SJCRH30 (cell line): ENCODE results near the gene OASL. TPM values are rescaled to one million over a fixed set of nuclear protein-coding genes. Genes with fewer than 3 reads are reported as not detected.

Experiments used
- DNase-seq, 2 experiments: peaks; one replicate each; pipeline ENCODE4 v3.0.0-alpha.2; 2015 to 2020
- H3K27ac ChIP-seq: fragments of 250-450 bp; sonication (Bioruptor Pico); 2 replicates; pipeline ENCODE4 v1.5.1; 2020; ENCODE audit warnings: mild to moderate bottlenecking, moderate library complexity
- H3K27me3 ChIP-seq: fragments of 250-450 bp; sonication (Bioruptor Pico); 2 replicates; pipeline ENCODE4 v1.5.1; 2020; ENCODE audit warnings: mild to moderate bottlenecking, moderate library complexity
- H3K36me3 ChIP-seq: fragments of 250-450 bp; sonication (Bioruptor Pico); 2 replicates; pipeline ENCODE4 v1.5.1; 2020; ENCODE audit warnings: mild to moderate bottlenecking, moderate library complexity
- H3K4me1 ChIP-seq: fragments of 250-450 bp; sonication (Bioruptor Pico); 2 replicates; pipeline ENCODE4 v1.5.1; 2020; ENCODE audit warnings: mild to moderate bottlenecking, moderate library complexity
- H3K4me3 ChIP-seq: fragments of 250-450 bp; sonication (Bioruptor Pico); 2 replicates; pipeline ENCODE4 v1.5.1; 2020; ENCODE audit warnings: mild to moderate bottlenecking, moderate library complexity
- H3K9me3 ChIP-seq: fragments of 250-450 bp; sonication (Bioruptor Pico); replicated peaks from 2 replicates; pipeline ENCODE4 v1.5.1; 2020; ENCODE audit warnings: mild to moderate bottlenecking, moderate library complexity
- total RNA-seq: library from RNA; depleted of rRNA; stranded (reverse); fragments of >200 nt; shearing (Covaris generic); gene quantifications from 2 replicates; pipeline ENCODE4 v1.2.3, GENCODE V29; 2014

Gene OASL
- total RNA-seq, 1 experiment from 2014 or later = not detected

DNA sequence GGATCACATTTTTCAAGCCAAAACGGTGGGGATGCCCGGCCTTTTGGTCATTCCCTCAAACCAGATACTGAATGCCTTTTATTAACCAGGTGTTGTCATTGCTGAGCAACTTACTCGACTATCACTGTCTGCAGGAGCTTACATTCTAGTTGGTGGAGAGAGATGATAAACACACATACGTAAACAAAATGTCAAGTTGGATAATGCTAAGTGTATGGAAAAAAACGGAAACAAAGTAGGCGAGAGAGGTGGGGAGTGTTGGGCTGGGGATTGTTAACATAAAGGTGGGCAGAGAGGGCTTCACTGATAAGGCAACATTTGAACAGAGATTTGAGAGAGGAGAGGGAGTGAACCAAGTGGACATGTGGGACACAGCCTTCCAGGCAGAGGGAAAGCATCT, 27.2 kb downstream of the OASL start:
- Histone ChIP-seq H3K27me3 (no peaks in the 10 kb centered on the region), H3K4me3 (no peak overlapping the region), H3K27ac (no peak overlapping the region), H3K9me3 (no peaks in the 10 kb centered on the region), H3K4me1 (no peaks in the 10 kb centered on the region), H3K36me3 (peaks cover 4% of the 10 kb centered on the region; the same call in 1 of the 2 replicates)
- no peak for DNase-seq

- Histone ChIP-seq H3K27me3 (no peaks in the 10 kb centered on the region), H3K27ac (no peak overlapping the region), H3K36me3 (peaks cover 4% of the 10 kb centered on the region; the same call in 1 of the 2 replicates), H3K4me1 (no peaks in the 10 kb centered on the region), H3K4me3 (no peak overlapping the region), H3K9me3 (no peaks in the 10 kb centered on the region)
- no peak for DNase-seq
Measured at GRCh38 chr12:121010860-121011259, 28.2 kb downstream of the OASL start.

DNA sequence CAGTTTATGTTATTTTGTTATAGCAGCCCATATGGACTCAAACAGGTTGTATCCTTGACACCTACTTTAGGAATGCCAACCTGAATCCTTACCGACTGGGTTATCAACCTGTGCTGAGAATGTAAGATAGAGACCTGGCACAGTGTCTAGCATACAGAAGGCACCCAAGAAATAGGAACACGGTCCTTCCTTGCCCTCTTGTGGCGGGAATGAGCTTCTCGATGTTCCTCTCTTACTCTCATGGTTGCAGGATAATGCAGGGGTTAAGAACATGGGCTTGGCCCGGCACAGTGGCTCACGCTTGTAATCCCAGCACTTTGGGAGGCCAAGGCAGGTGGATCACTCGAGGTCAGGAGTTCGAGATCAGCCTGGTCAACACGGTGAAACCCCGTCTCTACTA, 29.3 kb downstream of the OASL start:
- Histone ChIP-seq H3K4me1 (no peaks in the 10 kb centered on the region), H3K4me3 (no peak overlapping the region), H3K27ac (no peak overlapping the region), H3K27me3 (no peaks in the 10 kb centered on the region), H3K9me3 (no peaks in the 10 kb centered on the region), H3K36me3 (peaks cover 5% of the 10 kb centered on the region; the same call in 1 of the 2 replicates)
- DNase-seq = peak in 1 of 2 experiments; percentile 33

- H3K4me3 ChIP-seq = no peak overlapping the region
- H3K9me3 ChIP-seq = no peaks in the 10 kb centered on the region
- H3K27ac ChIP-seq = no peak overlapping the region
- no peaks in the 10 kb centered on the region for H3K4me1 ChIP-seq
- no peaks in the 10 kb centered on the region for H3K27me3 ChIP-seq
- peaks cover 15% of the 10 kb centered on the region; the same call in 1 of the 2 replicates for H3K36me3 ChIP-seq
- DNase-seq = no peak
Measured at GRCh38 chr12:121008347-121009098, 30.5 kb downstream of the OASL start.

GRCh38 chr12:121005346-121005815, 33.7 kb downstream of the OASL start:
- H3K27me3 ChIP-seq = no peaks in the 10 kb centered on the region
- no peak overlapping the region for H3K27ac ChIP-seq
- H3K4me3 ChIP-seq = no peak overlapping the region
- no peaks in the 10 kb centered on the region for H3K9me3 ChIP-seq
- peaks cover 17% of the 10 kb centered on the region; the same call in 1 of the 2 replicates for H3K36me3 ChIP-seq
- no peaks in the 10 kb centered on the region for H3K4me1 ChIP-seq
- DNase-seq = peak; percentile 35 to 59

- no peak overlapping the region for H3K27ac ChIP-seq
- DNase-seq = no peak
- H3K36me3 ChIP-seq = peaks cover 15% of the 10 kb centered on the region; the same call in 1 of the 2 replicates
- no peaks in the 10 kb centered on the region for H3K9me3 ChIP-seq
- no peak overlapping the region for H3K4me3 ChIP-seq
- H3K4me1 ChIP-seq = no peaks in the 10 kb centered on the region
- no peaks in the 10 kb centered on the region for H3K27me3 ChIP-seq
Measured at GRCh38 chr12:121004253-121004815, 34.7 kb downstream of the OASL start.

GRCh38 chr12:121003650-121004049, 35.4 kb downstream of the OASL start:
- H3K27ac ChIP-seq = no peak overlapping the region
- H3K4me3 ChIP-seq = no peak overlapping the region
- no peaks in the 10 kb centered on the region for H3K27me3 ChIP-seq
- H3K9me3 ChIP-seq = no peaks in the 10 kb centered on the region
- no peak for DNase-seq
- H3K4me1 ChIP-seq = no peaks in the 10 kb centered on the region
- peaks cover 15% of the 10 kb centered on the region; the same call in 1 of the 2 replicates for H3K36me3 ChIP-seq

DNA sequence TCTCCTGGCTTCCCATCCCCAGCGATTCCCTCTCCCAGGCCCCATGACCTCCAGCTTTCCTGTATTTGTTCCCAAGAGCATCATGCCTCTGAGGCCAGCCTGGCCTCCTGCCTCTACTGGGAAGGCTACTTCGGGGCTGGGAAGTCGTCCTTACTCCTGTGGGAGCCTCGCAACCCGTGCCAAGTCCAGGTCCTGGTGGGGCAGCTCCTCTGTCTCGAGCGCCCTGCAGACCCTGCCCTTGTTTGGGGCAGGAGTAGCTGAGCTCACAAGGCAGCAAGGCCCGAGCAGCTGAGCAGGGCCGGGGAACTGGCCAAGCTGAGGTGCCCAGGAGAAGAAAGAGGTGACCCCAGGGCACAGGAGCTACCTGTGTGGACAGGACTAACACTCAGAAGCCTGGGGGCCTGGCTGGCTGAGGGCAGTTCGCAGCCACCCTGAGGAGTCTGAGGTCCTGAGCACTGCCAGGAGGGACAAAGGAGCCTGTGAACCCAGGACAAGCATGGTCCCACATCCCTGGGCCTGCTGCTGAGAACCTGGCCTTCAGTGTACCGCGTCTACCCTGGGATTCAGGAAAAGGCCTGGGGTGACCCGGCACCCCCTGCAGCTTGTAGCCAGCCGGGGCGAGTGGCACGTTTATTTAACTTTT, 37.1 kb downstream of the OASL start:
- H3K4me1 ChIP-seq = no peaks in the 10 kb centered on the region
- no peak overlapping the region for H3K27ac ChIP-seq
- H3K4me3 ChIP-seq = no peak overlapping the region
- no peak for DNase-seq
- no peaks in the 10 kb centered on the region for H3K9me3 ChIP-seq
- H3K27me3 ChIP-seq = no peaks in the 10 kb centered on the region
- H3K36me3 ChIP-seq = peaks cover 15% of the 10 kb centered on the region; the same call in 1 of the 2 replicates

DNA sequence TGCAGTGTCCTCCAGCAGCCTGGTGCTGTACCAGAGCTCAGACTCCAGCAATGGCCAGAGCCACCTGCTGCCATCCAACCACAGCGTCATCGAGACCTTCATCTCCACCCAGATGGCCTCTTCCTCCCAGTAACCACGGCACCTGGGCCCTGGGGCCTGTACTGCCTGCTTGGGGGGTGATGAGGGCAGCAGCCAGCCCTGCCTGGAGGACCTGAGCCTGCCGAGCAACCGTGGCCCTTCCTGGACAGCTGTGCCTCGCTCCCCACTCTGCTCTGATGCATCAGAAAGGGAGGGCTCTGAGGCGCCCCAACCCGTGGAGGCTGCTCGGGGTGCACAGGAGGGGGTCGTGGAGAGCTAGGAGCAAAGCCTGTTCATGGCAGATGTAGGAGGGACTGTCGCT, 38.0 kb downstream of the OASL start:
- no peaks in the 10 kb centered on the region for H3K4me1 ChIP-seq
- H3K27ac ChIP-seq = no peak overlapping the region
- peak in 1 of 2 experiments; percentile 22 for DNase-seq
- H3K36me3 ChIP-seq = peaks cover 15% of the 10 kb centered on the region; the same call in 1 of the 2 replicates
- no peaks in the 10 kb centered on the region for H3K27me3 ChIP-seq
- H3K9me3 ChIP-seq = no peaks in the 10 kb centered on the region
- H3K4me3 ChIP-seq = no peak overlapping the region

DNA sequence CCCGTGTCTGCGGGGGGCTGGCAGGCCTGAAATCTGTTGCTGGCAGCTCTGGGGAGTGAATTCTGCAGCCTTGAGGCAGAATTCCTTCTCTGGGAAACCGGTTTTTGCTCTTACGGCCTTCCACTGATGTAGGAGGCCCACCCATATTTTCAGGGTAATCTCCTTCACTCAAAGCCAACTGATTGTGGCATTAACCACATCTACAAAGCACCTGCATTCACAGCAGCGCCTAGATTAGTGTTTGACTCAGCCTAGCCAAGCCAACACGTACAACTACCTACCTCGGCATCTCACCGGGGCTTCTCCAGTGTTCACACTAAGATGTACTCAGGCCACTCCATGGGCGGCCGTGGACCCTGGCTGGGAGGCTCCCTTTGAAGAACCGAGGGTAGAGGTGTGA, 38.5 kb downstream of the OASL start:
- H3K4me3 ChIP-seq = no peak overlapping the region
- H3K9me3 ChIP-seq = no peaks in the 10 kb centered on the region
- no peak overlapping the region for H3K27ac ChIP-seq
- H3K27me3 ChIP-seq = no peaks in the 10 kb centered on the region
- no peak for DNase-seq
- no peaks in the 10 kb centered on the region for H3K4me1 ChIP-seq
- peaks cover 15% of the 10 kb centered on the region; the same call in 1 of the 2 replicates for H3K36me3 ChIP-seq

DNA sequence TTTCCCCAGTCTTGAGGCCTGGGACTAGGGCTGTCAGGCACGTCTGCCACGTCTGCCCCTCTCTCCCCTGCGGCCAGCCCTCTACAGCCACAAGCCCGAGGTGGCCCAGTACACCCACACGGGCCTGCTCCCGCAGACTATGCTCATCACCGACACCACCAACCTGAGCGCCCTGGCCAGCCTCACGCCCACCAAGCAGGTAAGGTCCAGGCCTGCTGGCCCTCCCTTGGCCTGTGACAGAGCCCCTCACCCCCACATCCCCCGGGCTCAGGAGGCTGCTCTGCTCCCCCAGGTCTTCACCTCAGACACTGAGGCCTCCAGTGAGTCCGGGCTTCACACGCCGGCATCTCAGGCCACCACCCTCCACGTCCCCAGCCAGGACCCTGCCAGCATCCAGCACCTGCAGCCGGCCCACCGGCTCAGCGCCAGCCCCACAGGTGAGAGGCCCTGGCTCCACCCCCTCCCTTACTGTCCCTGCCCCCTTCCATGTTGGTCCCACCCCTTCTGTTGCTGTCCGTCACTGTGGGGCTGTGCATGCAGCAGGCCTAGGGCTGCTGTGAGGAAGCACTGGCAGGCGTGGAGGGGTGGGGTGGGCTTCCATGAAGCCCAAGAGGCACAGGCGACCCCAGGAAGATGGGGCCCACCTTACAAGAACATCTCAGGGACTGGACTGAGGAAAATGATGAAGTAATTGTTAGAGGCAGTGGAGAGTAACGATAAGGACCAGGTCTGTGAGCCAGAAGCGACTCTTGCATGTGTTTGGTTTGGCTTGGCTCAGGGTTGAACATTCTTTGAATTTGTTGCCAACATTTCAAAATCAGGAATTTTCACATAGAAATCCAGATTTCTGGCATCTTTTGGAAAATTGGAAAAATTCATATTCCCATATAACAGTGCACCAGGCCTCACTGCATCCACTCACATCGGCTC, 39.6 kb downstream of the OASL start:
- H3K36me3 ChIP-seq = peaks cover 11% of the 10 kb centered on the region; the same call in 1 of the 2 replicates
- H3K9me3 ChIP-seq = no peaks in the 10 kb centered on the region
- peak; percentile 27 to 45 for DNase-seq
- H3K4me1 ChIP-seq = no peaks in the 10 kb centered on the region
- no peaks in the 10 kb centered on the region for H3K27me3 ChIP-seq
- no peak overlapping the region for H3K4me3 ChIP-seq
- H3K27ac ChIP-seq = no peak overlapping the region

- Histone ChIP-seq H3K4me1 (no peaks in the 10 kb centered on the region), H3K36me3 (peaks cover 3% of the 10 kb centered on the region; the same call in 1 of the 2 replicates), H3K9me3 (no peaks in the 10 kb centered on the region), H3K4me3 (no peak overlapping the region), H3K27ac (no peak overlapping the region), H3K27me3 (no peaks in the 10 kb centered on the region)
- DNase-seq = no peak
Measured at GRCh38 chr12:120998435-120998834, 40.6 kb downstream of the OASL start.

GRCh38 chr12:120997448-120997847, 41.6 kb downstream of the OASL start:
- DNase-seq = no peak
- H3K9me3 ChIP-seq = no peaks in the 10 kb centered on the region

DNA sequence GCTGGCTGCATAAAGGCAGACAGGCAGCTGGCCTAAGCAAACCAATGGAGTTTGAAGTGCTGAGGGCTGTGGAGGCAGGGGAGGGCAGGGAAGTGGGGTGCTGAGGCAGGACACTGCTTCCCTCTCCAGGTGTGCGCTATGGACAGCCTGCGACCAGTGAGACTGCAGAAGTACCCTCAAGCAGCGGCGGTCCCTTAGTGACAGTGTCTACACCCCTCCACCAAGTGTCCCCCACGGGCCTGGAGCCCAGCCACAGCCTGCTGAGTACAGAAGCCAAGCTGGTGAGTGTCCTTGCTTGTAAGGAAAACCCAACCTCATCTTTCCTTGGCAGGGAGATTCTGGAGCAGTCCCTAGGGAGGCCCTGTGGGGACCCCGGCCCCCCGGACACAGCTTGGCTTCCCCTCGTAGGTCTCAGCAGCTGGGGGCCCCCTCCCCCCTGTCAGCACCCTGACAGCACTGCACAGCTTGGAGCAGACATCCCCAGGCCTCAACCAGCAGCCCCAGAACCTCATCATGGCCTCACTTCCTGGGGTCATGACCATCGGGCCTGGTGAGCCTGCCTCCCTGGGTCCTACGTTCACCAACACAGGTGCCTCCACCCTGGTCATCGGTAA, 42.8 kb downstream of the OASL start:
- Histone ChIP-seq H3K9me3 (no peaks in the 10 kb centered on the region), H3K36me3 (no peaks in the 10 kb centered on the region), H3K4me1 (no peaks in the 10 kb centered on the region), H3K27me3 (no peaks in the 10 kb centered on the region), H3K27ac (no peak overlapping the region), H3K4me3 (no peak overlapping the region)
- no peak for DNase-seq

More at GRCh38 chr12:120997448-120997847, 41.6 kb downstream of the OASL start:
- no peak overlapping the region for H3K4me3 ChIP-seq
- H3K36me3 ChIP-seq = no peaks in the 10 kb centered on the region
- no peak overlapping the region for H3K27ac ChIP-seq
- H3K4me1 ChIP-seq = no peaks in the 10 kb centered on the region
- H3K27me3 ChIP-seq = no peaks in the 10 kb centered on the region
